Measurements from ENCODE around the gene ZNF629. TPM values are rescaled to one million over a fixed set of nuclear protein-coding genes. Genes with fewer than 3 reads are reported as not detected.
A peak's percentile ranks its signal among the peaks of the same experiment; 100 is the strongest.

ZNF629 gene
- total and polyA plus RNA-seq, 2 experiments from 2014 or later, result 4.1 to 20.3 TPM

DNA sequence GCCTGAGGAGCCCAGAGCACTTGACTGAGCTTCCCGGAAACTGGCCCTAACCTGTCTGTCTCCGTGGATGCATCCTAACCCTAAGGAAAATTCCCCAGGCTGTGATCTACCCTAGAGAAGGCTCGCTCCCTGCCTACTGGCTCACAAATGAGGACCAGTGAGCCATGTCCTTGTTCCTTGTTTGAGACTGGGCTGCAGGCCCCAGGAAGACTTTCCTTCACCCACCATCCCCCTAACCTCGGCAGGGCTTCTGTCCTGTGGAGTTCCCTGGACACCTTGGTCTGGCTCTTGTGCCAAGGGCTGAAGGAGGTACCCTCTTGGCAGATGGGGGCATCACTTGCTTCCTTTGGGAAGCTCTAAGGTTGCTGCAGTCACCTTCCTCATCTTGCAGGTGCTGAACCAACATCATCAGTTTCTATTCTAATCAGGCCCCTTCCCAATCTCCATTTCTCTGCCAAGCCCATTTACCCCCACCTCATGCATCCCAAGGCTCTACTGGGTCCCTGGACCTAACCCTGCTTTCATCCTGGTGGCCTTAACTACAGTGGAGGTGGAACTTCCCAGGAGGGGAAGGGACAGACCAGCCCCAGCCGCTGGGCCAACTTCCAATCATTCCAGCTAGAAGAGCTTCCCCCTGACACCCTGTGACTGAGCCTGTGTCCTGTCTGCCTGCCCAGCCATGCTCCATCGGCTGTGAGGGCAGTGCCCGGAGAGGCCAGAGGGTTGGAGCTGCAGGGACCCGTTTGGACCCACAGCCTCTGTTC, 12.5 kb downstream of the ZNF629 start:
- H3K36me3 Mint-ChIP-seq (ENCODE audit: low read depth), result peaks cover 55% of the 10 kb centered on the region
- Histone ChIP-seq H3K27me3 (ENCODE audit: insufficient read depth) (no peaks in the 10 kb centered on the region), H3K27ac (ENCODE audit: low read depth) (peak overlapping the region; percentile 97; the same call in 1 of the 2 replicates)

More for the DNA sequence above, 12.5 kb downstream of the ZNF629 start:
- Histone ChIP-seq H3K4me2 (peak overlapping the region; percentile 94), H3K79me2 (replicated peaks; ENCODE audit: insufficient read depth) (no peaks in the 10 kb centered on the region), H3K9me2 (ENCODE audit: insufficient read depth) (no peaks in the 10 kb centered on the region), H3K4me1 (ENCODE audit: insufficient read depth) (no peaks in the 10 kb centered on the region; the same call in 1 of the 2 replicates), H4K20me1 (replicated peaks; ENCODE audit: insufficient read depth) (no peaks in the 10 kb centered on the region; the same call in 1 of the 2 replicates), H3K4me3 (peak overlapping the region; percentile 93), H3F3A (replicated peaks; ENCODE audit: low read depth) (peaks cover 20% of the 10 kb centered on the region), H2AFZ (no peak overlapping the region), H3K36me3 (ENCODE audit: insufficient read depth) (peaks cover 4% of the 10 kb centered on the region; the same call in 1 of the 2 replicates)
- no peak for ATAC-seq
- H3K4me1 Mint-ChIP-seq, result peaks cover 23% of the 10 kb centered on the region
- H3K4me3 Mint-ChIP-seq, result peak overlapping the region; percentile 93
- H3K27me3 Mint-ChIP-seq (ENCODE audit: insufficient read depth, low read depth, poor library complexity), result peaks cover 37% of the 10 kb centered on the region
- no peak for TF ChIP-seq POLR2AphosphoS5 (IDR thresholded peaks at IDR 0.05; ENCODE audit: low read depth)
- no peak for TF ChIP-seq NANOG (IDR thresholded peaks at IDR 0.05; ENCODE audit: borderline replicate concordance)
- TF ChIP-seq, protein P1, sequence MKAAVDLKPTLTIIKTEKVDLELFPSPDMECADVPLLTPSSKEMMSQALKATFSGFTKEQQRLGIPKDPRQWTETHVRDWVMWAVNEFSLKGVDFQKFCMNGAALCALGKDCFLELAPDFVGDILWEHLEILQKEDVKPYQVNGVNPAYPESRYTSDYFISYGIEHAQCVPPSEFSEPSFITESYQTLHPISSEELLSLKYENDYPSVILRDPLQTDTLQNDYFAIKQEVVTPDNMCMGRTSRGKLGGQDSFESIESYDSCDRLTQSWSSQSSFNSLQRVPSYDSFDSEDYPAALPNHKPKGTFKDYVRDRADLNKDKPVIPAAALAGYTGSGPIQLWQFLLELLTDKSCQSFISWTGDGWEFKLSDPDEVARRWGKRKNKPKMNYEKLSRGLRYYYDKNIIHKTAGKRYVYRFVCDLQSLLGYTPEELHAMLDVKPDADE (IDR thresholded peaks at IDR 0.05), result no peak
- no peak for TF ChIP-seq ZNF114 (CRISPR knock-in tag; IDR thresholded peaks at IDR 0.05)
- TF ChIP-seq CREB1 (CRISPR knock-in tag; IDR thresholded peaks at IDR 0.05; ENCODE audit: low read depth), result no peak
- TF ChIP-seq, protein P2, sequence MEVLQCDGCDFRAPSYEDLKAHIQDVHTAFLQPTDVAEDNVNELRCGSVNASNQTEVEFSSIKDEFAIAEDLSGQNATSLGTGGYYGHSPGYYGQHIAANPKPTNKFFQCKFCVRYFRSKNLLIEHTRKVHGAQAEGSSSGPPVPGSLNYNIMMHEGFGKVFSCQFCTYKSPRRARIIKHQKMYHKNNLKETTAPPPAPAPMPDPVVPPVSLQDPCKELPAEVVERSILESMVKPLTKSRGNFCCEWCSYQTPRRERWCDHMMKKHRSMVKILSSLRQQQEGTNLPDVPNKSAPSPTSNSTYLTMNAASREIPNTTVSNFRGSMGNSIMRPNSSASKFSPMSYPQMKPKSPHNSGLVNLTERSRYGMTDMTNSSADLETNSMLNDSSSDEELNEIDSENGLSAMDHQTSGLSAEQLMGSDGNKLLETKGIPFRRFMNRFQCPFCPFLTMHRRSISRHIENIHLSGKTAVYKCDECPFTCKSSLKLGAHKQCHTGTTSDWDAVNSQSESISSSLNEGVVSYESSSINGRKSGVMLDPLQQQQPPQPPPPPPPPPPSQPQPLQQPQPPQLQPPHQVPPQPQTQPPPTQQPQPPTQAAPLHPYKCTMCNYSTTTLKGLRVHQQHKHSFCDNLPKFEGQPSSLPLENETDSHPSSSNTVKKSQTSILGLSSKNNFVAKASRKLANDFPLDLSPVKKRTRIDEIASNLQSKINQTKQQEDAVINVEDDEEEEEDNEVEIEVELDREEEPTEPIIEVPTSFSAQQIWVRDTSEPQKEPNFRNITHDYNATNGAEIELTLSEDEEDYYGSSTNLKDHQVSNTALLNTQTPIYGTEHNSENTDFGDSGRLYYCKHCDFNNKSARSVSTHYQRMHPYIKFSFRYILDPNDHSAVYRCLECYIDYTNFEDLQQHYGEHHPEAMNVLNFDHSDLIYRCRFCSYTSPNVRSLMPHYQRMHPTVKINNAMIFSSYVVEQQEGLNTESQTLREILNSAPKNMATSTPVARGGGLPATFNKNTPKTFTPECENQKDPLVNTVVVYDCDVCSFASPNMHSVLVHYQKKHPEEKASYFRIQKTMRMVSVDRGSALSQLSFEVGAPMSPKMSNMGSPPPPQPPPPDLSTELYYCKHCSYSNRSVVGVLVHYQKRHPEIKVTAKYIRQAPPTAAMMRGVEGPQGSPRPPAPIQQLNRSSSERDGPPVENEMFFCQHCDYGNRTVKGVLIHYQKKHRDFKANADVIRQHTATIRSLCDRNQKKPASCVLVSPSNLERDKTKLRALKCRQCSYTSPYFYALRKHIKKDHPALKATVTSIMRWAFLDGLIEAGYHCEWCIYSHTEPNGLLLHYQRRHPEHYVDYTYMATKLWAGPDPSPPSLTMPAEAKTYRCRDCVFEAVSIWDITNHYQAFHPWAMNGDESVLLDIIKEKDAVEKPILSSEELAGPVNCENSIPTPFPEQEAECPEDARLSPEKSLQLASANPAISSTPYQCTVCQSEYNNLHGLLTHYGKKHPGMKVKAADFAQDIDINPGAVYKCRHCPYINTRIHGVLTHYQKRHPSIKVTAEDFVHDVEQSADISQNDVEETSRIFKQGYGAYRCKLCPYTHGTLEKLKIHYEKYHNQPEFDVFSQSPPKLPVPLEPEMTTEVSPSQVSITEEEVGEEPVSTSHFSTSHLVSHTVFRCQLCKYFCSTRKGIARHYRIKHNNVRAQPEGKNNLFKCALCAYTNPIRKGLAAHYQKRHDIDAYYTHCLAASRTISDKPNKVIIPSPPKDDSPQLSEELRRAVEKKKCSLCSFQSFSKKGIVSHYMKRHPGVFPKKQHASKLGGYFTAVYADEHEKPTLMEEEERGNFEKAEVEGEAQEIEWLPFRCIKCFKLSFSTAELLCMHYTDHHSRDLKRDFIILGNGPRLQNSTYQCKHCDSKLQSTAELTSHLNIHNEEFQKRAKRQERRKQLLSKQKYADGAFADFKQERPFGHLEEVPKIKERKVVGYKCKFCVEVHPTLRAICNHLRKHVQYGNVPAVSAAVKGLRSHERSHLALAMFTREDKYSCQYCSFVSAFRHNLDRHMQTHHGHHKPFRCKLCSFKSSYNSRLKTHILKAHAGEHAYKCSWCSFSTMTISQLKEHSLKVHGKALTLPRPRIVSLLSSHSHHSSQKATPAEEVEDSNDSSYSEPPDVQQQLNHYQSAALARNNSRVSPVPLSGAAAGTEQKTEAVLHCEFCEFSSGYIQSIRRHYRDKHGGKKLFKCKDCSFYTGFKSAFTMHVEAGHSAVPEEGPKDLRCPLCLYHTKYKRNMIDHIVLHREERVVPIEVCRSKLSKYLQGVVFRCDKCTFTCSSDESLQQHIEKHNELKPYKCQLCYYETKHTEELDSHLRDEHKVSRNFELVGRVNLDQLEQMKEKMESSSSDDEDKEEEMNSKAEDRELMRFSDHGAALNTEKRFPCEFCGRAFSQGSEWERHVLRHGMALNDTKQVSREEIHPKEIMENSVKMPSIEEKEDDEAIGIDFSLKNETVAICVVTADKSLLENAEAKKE (CRISPR knock-in tag; IDR thresholded peaks at IDR 0.05), result no peak
- no peak for TF ChIP-seq EZH2phosphoT487 (IDR thresholded peaks at IDR 0.05; ENCODE audit: unreplicated experiment)
- no peak for TF ChIP-seq EZH2 (IDR thresholded peaks at IDR 0.05; ENCODE audit: low read depth, unreplicated experiment)
- no peak for TF ChIP-seq ZNF331 (CRISPR knock-in tag; IDR thresholded peaks at IDR 0.05; ENCODE audit: low read depth)
- TF ChIP-seq, protein P3, sequence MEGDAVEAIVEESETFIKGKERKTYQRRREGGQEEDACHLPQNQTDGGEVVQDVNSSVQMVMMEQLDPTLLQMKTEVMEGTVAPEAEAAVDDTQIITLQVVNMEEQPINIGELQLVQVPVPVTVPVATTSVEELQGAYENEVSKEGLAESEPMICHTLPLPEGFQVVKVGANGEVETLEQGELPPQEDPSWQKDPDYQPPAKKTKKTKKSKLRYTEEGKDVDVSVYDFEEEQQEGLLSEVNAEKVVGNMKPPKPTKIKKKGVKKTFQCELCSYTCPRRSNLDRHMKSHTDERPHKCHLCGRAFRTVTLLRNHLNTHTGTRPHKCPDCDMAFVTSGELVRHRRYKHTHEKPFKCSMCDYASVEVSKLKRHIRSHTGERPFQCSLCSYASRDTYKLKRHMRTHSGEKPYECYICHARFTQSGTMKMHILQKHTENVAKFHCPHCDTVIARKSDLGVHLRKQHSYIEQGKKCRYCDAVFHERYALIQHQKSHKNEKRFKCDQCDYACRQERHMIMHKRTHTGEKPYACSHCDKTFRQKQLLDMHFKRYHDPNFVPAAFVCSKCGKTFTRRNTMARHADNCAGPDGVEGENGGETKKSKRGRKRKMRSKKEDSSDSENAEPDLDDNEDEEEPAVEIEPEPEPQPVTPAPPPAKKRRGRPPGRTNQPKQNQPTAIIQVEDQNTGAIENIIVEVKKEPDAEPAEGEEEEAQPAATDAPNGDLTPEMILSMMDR (conservative IDR thresholded peaks at IDR 0.05; ENCODE audit: low read depth in 2 of 2), result no peak
- TF ChIP-seq, protein P4, sequence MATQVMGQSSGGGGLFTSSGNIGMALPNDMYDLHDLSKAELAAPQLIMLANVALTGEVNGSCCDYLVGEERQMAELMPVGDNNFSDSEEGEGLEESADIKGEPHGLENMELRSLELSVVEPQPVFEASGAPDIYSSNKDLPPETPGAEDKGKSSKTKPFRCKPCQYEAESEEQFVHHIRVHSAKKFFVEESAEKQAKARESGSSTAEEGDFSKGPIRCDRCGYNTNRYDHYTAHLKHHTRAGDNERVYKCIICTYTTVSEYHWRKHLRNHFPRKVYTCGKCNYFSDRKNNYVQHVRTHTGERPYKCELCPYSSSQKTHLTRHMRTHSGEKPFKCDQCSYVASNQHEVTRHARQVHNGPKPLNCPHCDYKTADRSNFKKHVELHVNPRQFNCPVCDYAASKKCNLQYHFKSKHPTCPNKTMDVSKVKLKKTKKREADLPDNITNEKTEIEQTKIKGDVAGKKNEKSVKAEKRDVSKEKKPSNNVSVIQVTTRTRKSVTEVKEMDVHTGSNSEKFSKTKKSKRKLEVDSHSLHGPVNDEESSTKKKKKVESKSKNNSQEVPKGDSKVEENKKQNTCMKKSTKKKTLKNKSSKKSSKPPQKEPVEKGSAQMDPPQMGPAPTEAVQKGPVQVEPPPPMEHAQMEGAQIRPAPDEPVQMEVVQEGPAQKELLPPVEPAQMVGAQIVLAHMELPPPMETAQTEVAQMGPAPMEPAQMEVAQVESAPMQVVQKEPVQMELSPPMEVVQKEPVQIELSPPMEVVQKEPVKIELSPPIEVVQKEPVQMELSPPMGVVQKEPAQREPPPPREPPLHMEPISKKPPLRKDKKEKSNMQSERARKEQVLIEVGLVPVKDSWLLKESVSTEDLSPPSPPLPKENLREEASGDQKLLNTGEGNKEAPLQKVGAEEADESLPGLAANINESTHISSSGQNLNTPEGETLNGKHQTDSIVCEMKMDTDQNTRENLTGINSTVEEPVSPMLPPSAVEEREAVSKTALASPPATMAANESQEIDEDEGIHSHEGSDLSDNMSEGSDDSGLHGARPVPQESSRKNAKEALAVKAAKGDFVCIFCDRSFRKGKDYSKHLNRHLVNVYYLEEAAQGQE (IDR thresholded peaks at IDR 0.05; ENCODE audit: unreplicated experiment), result no peak
- TF ChIP-seq STAT1 (IDR thresholded peaks at IDR 0.05; ENCODE audit: unreplicated experiment), result no peak
- TF ChIP-seq JUNB (IDR thresholded peaks at IDR 0.05; ENCODE audit: unreplicated experiment), result no peak
- H3K9me3 Mint-ChIP-seq, result no peaks in the 10 kb centered on the region
- DNase-seq (ENCODE audit: low spot score), result no peak
- H3K27ac Mint-ChIP-seq, result no peak overlapping the region
